Upper lobe of right lung (tissue), 1 donor: Measurements from ENCODE around the gene LRP3. TPM values are rescaled to one million over a fixed set of nuclear protein-coding genes. Genes with fewer than 3 reads are reported as not detected.
"Not testable (repeated sequence)": the region's sequence is repeated elsewhere in the genome, so short reads cannot be mapped to it uniquely, and the experiment has no call there.

ENCODE experiments used
- ATAC-seq: fragments of 200-7000 bp; cut with Tn5 transposase; one replicate; pipeline ENCODE4 v1.9.1; 2020; ENCODE audit warnings: mild to moderate bottlenecking, moderate library complexity
- DNase-seq: peaks from one replicate; pipeline ENCODE4 v3.0.0-alpha.2; 2020
- H3K27ac ChIP-seq: fragments of 200-600 bp; one replicate; pipeline ENCODE4 v1.8.0; 2022
- H3K27me3 ChIP-seq: fragments of 200-600 bp; one replicate; pipeline ENCODE4 v1.8.0; 2022; ENCODE audit warnings: mild to moderate bottlenecking
- H3K36me3 ChIP-seq: fragments of 200-600 bp; one replicate; pipeline ENCODE4 v1.8.0; 2022
- H3K4me1 ChIP-seq: fragments of 200-600 bp; one replicate; pipeline ENCODE4 v1.8.0; 2022
- H3K4me3 ChIP-seq: fragments of 200-600 bp; one replicate; pipeline ENCODE4 v1.8.0; 2022; ENCODE audit warnings: mild to moderate bottlenecking
- H3K9me3 ChIP-seq: fragments of 200-600 bp; one replicate; pipeline ENCODE4 v1.8.0; 2022
- CTCF ChIP-seq: fragments of 200-600 bp; IDR thresholded peaks from one replicate; pipeline ENCODE4 v1.8.0; 2022; ENCODE audit warnings: antibody characterized with exemption
- intact Hi-C: fragments of 100-400 bp; cut with DNase I; formaldehyde crosslinking; loops from one replicate; pipeline ENCODE4 v1.11.0; 2022
- total RNA-seq: library from RNA; stranded (reverse); fragmentation: NEBNext Ultra II Directional; extraction: Animal tissue kit (Norgen Biotek cat#: 25700); gene quantifications from one replicate; pipeline ENCODE4 v1.2.1, GENCODE V29; 2021
- donor health status: DM: no; HTN: yes; CAD: no; lungs with severe emphysema.

The LRP3 gene
- total RNA-seq, 1 donor from 2014 or later, result 22.0 TPM

GRCh38 chr19:33186431-33187182, 7.5 kb upstream of the LRP3 start:
- Histone ChIP-seq H3K4me3 (no peak overlapping the region), H3K4me1 (no peaks in the 10 kb centered on the region), H3K27me3 (no peaks in the 10 kb centered on the region), H3K27ac (no peak overlapping the region), H3K9me3 (no peaks in the 10 kb centered on the region), H3K36me3 (no peaks in the 10 kb centered on the region)
- ATAC-seq (peak; percentile 61), DNase-seq (peak; percentile 44)
- intact Hi-C loops, result no loop called here
- TF ChIP-seq CTCF, result no peak

GRCh38 chr19:33187183-33187540, 7.0 kb upstream of the LRP3 start:
- Histone ChIP-seq H3K9me3 (no peaks in the 10 kb centered on the region), H3K27ac (no peak overlapping the region), H3K4me3 (no peak overlapping the region), H3K36me3 (no peaks in the 10 kb centered on the region), H3K27me3 (no peaks in the 10 kb centered on the region), H3K4me1 (no peaks in the 10 kb centered on the region)
- ATAC-seq (peak; percentile 29), DNase-seq (peak; percentile 59)
- intact Hi-C loops, result no loop called here
- no peak for TF ChIP-seq CTCF

GRCh38 chr19:33189453-33189852, 4.7 kb upstream of the LRP3 start:
- Histone ChIP-seq H3K36me3 (no peaks in the 10 kb centered on the region), H3K27ac (no peak overlapping the region)
- no peak for TF ChIP-seq CTCF

GRCh38 chr19:33191092-33191491, 3.0 kb upstream of the LRP3 start:
- H3K36me3 ChIP-seq, H3K9me3 ChIP-seq, H3K4me3 ChIP-seq, H3K27ac ChIP-seq, ATAC-seq, intact Hi-C loops, H3K4me1 ChIP-seq, H3K27me3 ChIP-seq, DNase-seq: not testable (repeated sequence)

More at GRCh38 chr19:33189453-33189852, 4.7 kb upstream of the LRP3 start:
- H3K9me3 ChIP-seq, result no peaks in the 10 kb centered on the region
- no peak overlapping the region for H3K4me3 ChIP-seq
- H3K4me1 ChIP-seq, result no peaks in the 10 kb centered on the region
- H3K27me3 ChIP-seq, result no peaks in the 10 kb centered on the region
- DNase-seq (no peak), ATAC-seq (no peak)
- intact Hi-C loops, result no loop called here

GRCh38 chr19:33191501-33191900, 2.6 kb upstream of the LRP3 start:
- Histone ChIP-seq H3K4me3 (no peak overlapping the region), H3K27me3 (no peaks in the 10 kb centered on the region), H3K27ac (no peak overlapping the region), H3K4me1 (peaks cover 6% of the 10 kb centered on the region), H3K9me3 (no peaks in the 10 kb centered on the region), H3K36me3 (no peaks in the 10 kb centered on the region)
- peak; percentile 46 for DNase-seq
- intact Hi-C loops, result no loop called here
- TF ChIP-seq CTCF, result no peak
- ATAC-seq, result no peak

- intact Hi-C loops, result no loop called here
These were observed 2.1 kb upstream of the LRP3 start for GRCh38 chr19:33192010-33192409.

More at GRCh38 chr19:33192010-33192409, 2.1 kb upstream of the LRP3 start:
- H3K4me3 ChIP-seq, result no peak overlapping the region
- DNase-seq, result peak; percentile 52
- no peak for ATAC-seq
- no peaks in the 10 kb centered on the region for H3K36me3 ChIP-seq
- peaks cover 6% of the 10 kb centered on the region for H3K4me1 ChIP-seq
- no peak for TF ChIP-seq CTCF
- no peaks in the 10 kb centered on the region for H3K9me3 ChIP-seq
- H3K27me3 ChIP-seq, result no peaks in the 10 kb centered on the region
- no peak overlapping the region for H3K27ac ChIP-seq
